Transverse colon (tissue), 4 donors: Measurements from ENCODE around the gene TMEM200B. TPM values are rescaled to one million over a fixed set of nuclear protein-coding genes. Genes with fewer than 3 reads are reported as not detected.

Experiments
- DNase-seq: peaks from one replicate; pipeline ENCODE4 v3.0.0-alpha.2; 2019
- H3K27ac ChIP-seq, 4 donors: fragments of 200-600 bp; sonication (generic); 2 replicates each; pipeline ENCODE4 v1.5.1; 2016 to 2018; ENCODE audit warnings: inconsistent platforms in 4 of 4
- H3K27me3 ChIP-seq: fragments of 200-600 bp; sonication (generic); 2 replicates; pipeline ENCODE4 v1.5.1; 2017; ENCODE audit warnings: inconsistent platforms
- H3K36me3 ChIP-seq, 4 donors: fragments of 200-600 bp; sonication (generic); 2 replicates each; pipeline ENCODE4 v1.5.1; 2017 to 2019; ENCODE audit warnings: inconsistent platforms in 4 of 4
- H3K4me1 ChIP-seq, 4 donors: fragments of 200-600 bp; sonication (generic); 2 replicates each; pipeline ENCODE4 v1.5.1; 2017 to 2020; ENCODE audit warnings: inconsistent platforms in 4 of 4
- H3K4me3 ChIP-seq, 4 donors: fragments of 200-600 bp; sonication (generic); 1 replicate in 1 of 4; 2 replicates in 3 of 4; pipeline versions ENCODE4 v1.5.1 to v1.6.1; 2017 to 2019; ENCODE audit warnings: inconsistent platforms in 4 of 4
- H3K9me3 ChIP-seq, 2 donors: fragments of 200-600 bp; sonication (generic); 2 replicates each; pipeline ENCODE4 v1.5.1; 2017 to 2019; ENCODE audit warnings: inconsistent platforms in 2 of 2
- CTCF ChIP-seq, 5 experiments: fragments of 200-600 bp in 3 of 5; fragments of 450-650 bp in 2 of 5; sonication (generic) in 3 of 5; IDR thresholded peaks; 1 replicate in 2 of 5; 2 replicates in 3 of 5; pipeline ENCODE4 v1.5.1; 2016 to 2017; ENCODE audit warnings: antibody characterized with exemption in 5 of 5, inconsistent platforms in 3 of 5, mild to moderate bottlenecking in 2 of 5, moderate library complexity in 1 of 5
- EP300 ChIP-seq: sonication (generic); formaldehyde crosslinking; IDR thresholded peaks from one replicate; pipeline ENCODE4 v1.6.1; 2017; ENCODE audit warnings: antibody characterized with exemption, low read depth
- POLR2A ChIP-seq: fragments of 450-650 bp; IDR thresholded peaks from one replicate; pipeline ENCODE4 v1.6.1; 2016; ENCODE audit warnings: antibody characterized with exemption, mild to moderate bottlenecking, moderate library complexity
- POLR2AphosphoS5 ChIP-seq, 3 donors: sonication (generic); formaldehyde crosslinking; IDR thresholded peaks; one replicate each; pipeline ENCODE4 v1.6.1; 2016; ENCODE audit warnings: antibody characterized with exemption in 3 of 3
- WGBS, 2 donors: methylation state at CpG; one replicate each; pipeline ENCODE4 v1.1.5; 2018; ENCODE audit warnings: low coverage in 1 of 2; 5-methylcytosine and 5-hydroxymethylcytosine counted together
- in situ Hi-C, 4 donors: fragments of 200-750 bp; cut with MboI; loops; one replicate each; pipeline versions ENCODE4 v1.15.0 to v1.15.1; 2017; ENCODE audit warnings: low sequenced_read_pairs in 3 of 4, low pct_ligation_motif_present in 1 of 4, low pct_unique_long_range_greater_than_20kb in 1 of 4
- intact Hi-C: fragments of 100-400 bp; cut with DNase I; formaldehyde crosslinking; loops from one replicate; pipeline ENCODE4 v1.15.1; 2023; ENCODE audit warnings: low total_unique reads
- total RNA-seq, 4 donors: library from RNA; depleted of rRNA; stranded (reverse); fragments of >200 nt; gene quantifications; one replicate each; pipeline ENCODE4 v1.1.0, GENCODE V29; 2016

TMEM200B gene
- total RNA-seq, 4 donors from 2014 or later, result 1.6 to 7.5 (median 4.2) TPM

- Histone ChIP-seq H3K36me3 (peaks cover 0 to 42% (median 21%) of the 10 kb centered on the region in 4 donors), H3K4me3 (no peak overlapping the region), H3K27ac (peak overlapping the region in 3 of 4 donors; percentile 20 to 68 (median 35)), H3K27me3 (no peaks in the 10 kb centered on the region), H3K4me1 (peaks cover 0 to 14% (median 6%) of the 10 kb centered on the region in 4 donors), H3K9me3 (no peaks in the 10 kb centered on the region)
- in situ Hi-C loops, result no loop called here
- DNase-seq, result no peak
- 47 to 51% methylated on average over 6 to 8 of the region's 8 CpGs for WGBS, 2 donors
- no peak for TF ChIP-seq EP300
- peak in 1 of 3 donors; percentile 31 for TF ChIP-seq POLR2AphosphoS5 (IDR thresholded peaks at IDR 0.05)
- intact Hi-C loops, result no loop called here
Observed at GRCh38 chr1:29145739-29146437, 22.2 kb upstream of the TMEM200B start.

- H3K4me1 ChIP-seq, result peaks cover 0 to 14% (median 6%) of the 10 kb centered on the region in 4 donors
- no peak overlapping the region for H3K4me3 ChIP-seq
- H3K36me3 ChIP-seq, result peaks cover 0 to 25% (median 11%) of the 10 kb centered on the region in 4 donors
- H3K9me3 ChIP-seq, result no peaks in the 10 kb centered on the region
- no peak for DNase-seq
- intact Hi-C loops (no loop called here), in situ Hi-C loops (no loop called here)
- TF ChIP-seq EP300 (no peak), POLR2AphosphoS5 (IDR thresholded peaks at IDR 0.05) (no peak), POLR2A (no peak), CTCF (IDR thresholded peaks at IDR 0.05) (no peak)
- H3K27me3 ChIP-seq, result no peaks in the 10 kb centered on the region
- no peak overlapping the region for H3K27ac ChIP-seq
- WGBS, 2 donors, result 90% methylated on average over 2 of the region's 2 CpGs; no CpG with 5 or more reads in 1 of the 2 donors
Observed at GRCh38 chr1:29144178-29144577, 20.5 kb upstream of the TMEM200B start.

- H3K27me3 ChIP-seq, result no peaks in the 10 kb centered on the region
- intact Hi-C loops, result no loop called here
- peaks cover 0 to 14% (median 6%) of the 10 kb centered on the region in 4 donors for H3K4me1 ChIP-seq
- H3K27ac ChIP-seq, result no peak overlapping the region
- H3K4me3 ChIP-seq, result no peak overlapping the region
- peaks cover 0 to 11% (median 3%) of the 10 kb centered on the region in 4 donors for H3K36me3 ChIP-seq
- no peak for TF ChIP-seq EP300
- TF ChIP-seq POLR2AphosphoS5 (IDR thresholded peaks at IDR 0.05), result no peak
- TF ChIP-seq CTCF (IDR thresholded peaks at IDR 0.05), result no peak
- no peak for TF ChIP-seq POLR2A
- no peaks in the 10 kb centered on the region for H3K9me3 ChIP-seq
- 84 to 91% methylated on average over 2 of the region's 2 CpGs for WGBS, 2 donors
- in situ Hi-C loops, result no loop called here
- no peak for DNase-seq
Observed at GRCh38 chr1:29142714-29143113, 19.0 kb upstream of the TMEM200B start.

- Histone ChIP-seq H3K4me1 (peaks cover 0 to 6% (median 3%) of the 10 kb centered on the region in 4 donors), H3K36me3 (no peaks in the 10 kb centered on the region), H3K27me3 (no peaks in the 10 kb centered on the region), H3K9me3 (no peaks in the 10 kb centered on the region), H3K27ac (no peak overlapping the region), H3K4me3 (no peak overlapping the region)
- TF ChIP-seq POLR2AphosphoS5 (IDR thresholded peaks at IDR 0.05) (no peak), CTCF (IDR thresholded peaks at IDR 0.05) (no peak), POLR2A (no peak), EP300 (no peak)
- in situ Hi-C loops (no loop called here), intact Hi-C loops (no loop called here)
- 70 to 83% methylated on average over 1 to 14 of the region's 14 CpGs for WGBS, 2 donors
- no peak for DNase-seq
Observed at GRCh38 chr1:29136391-29136915, 12.8 kb upstream of the TMEM200B start.
